K562 (cell line): ENCODE results near the gene FAM136A. TPM values are rescaled to one million over a fixed set of nuclear protein-coding genes. Genes with fewer than 3 reads are reported as not detected.

Experiments
- ATAC-seq: fragments of 200-7000 bp; cut with Tn5 transposase; 3 replicates; pipeline ENCODE4 v1.9.1; 2020; ENCODE audit warnings: moderate library complexity
- BruUV-seq: library from RNA; stranded (reverse); fragments of 400-500 nt; replicated peaks from 2 replicates; lab custom pipeline; 2021; lab: Mats Ljungman, UMichigan
- CTCF ChIA-PET: fragments of 300-600 bp; formaldehyde crosslinking; extraction: SDS; loops from one replicate; lab custom pipeline; 2021; ENCODE audit warnings: low intra/inter-chr PET ratio; lab: Yijun Ruan, JAX
- POLR2A ChIA-PET: fragments of 300-600, 350-650 bp; sonication (Branson Sonifier 250); formaldehyde crosslinking; extraction: SDS; loops from one replicate; lab custom pipeline; 2021; ENCODE audit warnings: antibody characterized with exemption, inconsistent platforms; lab: Yijun Ruan, JAX
- DNase-seq, 4 experiments: peaks; one replicate each; pipeline versions ENCODE4 v3.0.0 to v3.0.0-alpha.2; 2011 to 2018; ENCODE audit warnings: low spot score in 3 of 4, mixed read lengths in 3 of 4; ENCODE audit errors: extremely low read depth in 1 of 4
- FAIRE-seq: peaks from 2 replicates; lab custom pipeline; 2011; peaks lifted over from hg19 to GRCh38; lab: Jason Lieb, UNC
- H2AFZ ChIP-seq: 2 replicates; pipeline ENCODE4 v1.6.0; 2011; ENCODE audit warnings: low read depth, low read length, control low read depth, inconsistent platforms
- H3K27ac ChIP-seq: fragments of 200-600 bp; 3 replicates; pipeline ENCODE4 v1.8.0; 2011; ENCODE audit warnings: low read depth, mild to moderate bottlenecking, control low read depth, inconsistent platforms, low read length, moderate library complexity, mixed read lengths; ENCODE audit errors: extremely low read depth
- H3K27me3 ChIP-seq, 2 experiments: fragments of 300-600 bp in 1 of 2; 2 replicates in 1 of 2; 3 replicates in 1 of 2; pipeline versions ENCODE4 v1.6.0 to v1.8.0; 2011; ENCODE audit warnings: inconsistent platforms in 2 of 2, low read length in 2 of 2, mild to moderate bottlenecking in 1 of 2, mixed read lengths in 1 of 2, moderate library complexity in 1 of 2; ENCODE audit not compliant: control insufficient read depth in 2 of 2, insufficient read depth in 2 of 2
- H3K36me3 ChIP-seq: fragments of 300-600 bp; 3 replicates; pipeline ENCODE4 v1.8.0; 2011; ENCODE audit warnings: mild to moderate bottlenecking, low read length, inconsistent platforms; ENCODE audit not compliant: control insufficient read depth, insufficient read depth
- H3K4me1 ChIP-seq, 2 experiments: fragments of 200-600 bp in 1 of 2; replicated peaks in 1 of 2; 2 replicates in 1 of 2; 3 replicates in 1 of 2; pipeline versions ENCODE4 v1.5.1 to v1.8.0; 2011; ENCODE audit warnings: inconsistent platforms in 2 of 2, low read length in 2 of 2, mild to moderate bottlenecking in 1 of 2, mixed read lengths in 1 of 2, moderate library complexity in 1 of 2; ENCODE audit not compliant: control insufficient read depth in 2 of 2, insufficient read depth in 2 of 2
- H3K4me2 ChIP-seq: 2 replicates; pipeline ENCODE4 v1.6.1; 2011; ENCODE audit warnings: low read length, control low read depth, inconsistent platforms, mixed read lengths; ENCODE audit not compliant: insufficient read depth
- H3K4me3 ChIP-seq: fragments of 200-600 bp; sonication (generic), shearing (Covaris generic); 2 replicates; pipeline ENCODE4 v1.5.1; 2016; ENCODE audit warnings: control low read depth, inconsistent platforms
- H3K79me2 ChIP-seq: fragments of 200-600 bp; 3 replicates; pipeline ENCODE4 v1.8.0; 2011; ENCODE audit warnings: low read length, inconsistent platforms; ENCODE audit not compliant: control insufficient read depth, insufficient read depth
- H3K9ac ChIP-seq, 2 experiments: 2 replicates each; pipeline versions ENCODE4 v1.6.0 to v1.6.1; 2011; ENCODE audit warnings: low read depth in 2 of 2, low read length in 2 of 2, control low read depth in 1 of 2, inconsistent platforms in 1 of 2, mild to moderate bottlenecking in 1 of 2, mixed read lengths in 1 of 2; ENCODE audit not compliant: insufficient read depth in 1 of 2
- H3K9me1 ChIP-seq: one replicate; pipeline ENCODE4 v1.6.0; 2011; ENCODE audit warnings: inconsistent platforms, mild to moderate bottlenecking, low read length, moderate library complexity; ENCODE audit not compliant: control insufficient read depth, insufficient read depth
- H3K9me3 ChIP-seq: replicated peaks from 2 replicates; pipeline ENCODE4 v1.5.1; 2011; ENCODE audit warnings: low read depth, low read length, inconsistent platforms; ENCODE audit not compliant: control insufficient read depth, insufficient read depth
- H4K20me1 ChIP-seq: replicated peaks from 2 replicates; pipeline ENCODE4 v1.6.1; 2011; ENCODE audit warnings: low read length, inconsistent platforms, mixed read lengths; ENCODE audit not compliant: control insufficient read depth, insufficient read depth
- CBX1 ChIP-seq: sonication (generic); IDR thresholded peaks from 2 replicates; pipeline ENCODE4 v1.6.1; 2016; ENCODE audit warnings: antibody characterized with exemption, low read depth, mild to moderate bottlenecking
- FOXO4 ChIP-seq: fragments of 450-650 bp; formaldehyde crosslinking; IDR thresholded peaks from 2 replicates; pipeline ENCODE4 v1.4.0; 2020; ENCODE audit warnings: mild to moderate bottlenecking, moderate library complexity
- IRF1 ChIP-seq: sonication (generic); formaldehyde crosslinking; IDR thresholded peaks from 2 replicates; pipeline ENCODE4 v1.8.0; 2022; ENCODE audit warnings: missing genetic modification reagents, mild to moderate bottlenecking, borderline replicate concordance
- KDM1A ChIP-seq, 2 experiments: fragments of 450-650 bp; IDR thresholded peaks; 2 replicates each; pipeline ENCODE4 v1.6.1; 2016; ENCODE audit warnings: mild to moderate bottlenecking in 2 of 2
- LARP7 ChIP-seq: fragments of 450-650 bp; IDR thresholded peaks from 2 replicates; pipeline ENCODE4 v1.6.1; 2016
- MAFG ChIP-seq: fragments of 450-650 bp; conservative IDR thresholded peaks from 2 replicates; pipeline ENCODE4 v1.6.1; 2016; ENCODE audit warnings: missing genetic modification characterization, missing compliant biosample characterization
- MLLT1 ChIP-seq, 2 experiments: fragments of 450-650 bp; IDR thresholded peaks; 2 replicates each; pipeline ENCODE4 v1.6.1; 2016
- NFATC3 ChIP-seq: fragments of 450-650 bp; IDR thresholded peaks from 2 replicates; pipeline ENCODE4 v1.6.1; 2017; ENCODE audit warnings: mild to moderate bottlenecking
- NFIC ChIP-seq: fragments of 450-650 bp; IDR thresholded peaks from 2 replicates; pipeline ENCODE4 v1.6.1; 2017; ENCODE audit warnings: mild to moderate bottlenecking, inconsistent platforms
- RBM25 ChIP-seq: fragments of 200-400 bp; formaldehyde crosslinking; IDR thresholded peaks from 2 replicates; pipeline ENCODE4 v1.6.1; 2018; ENCODE audit warnings: low read length, low read depth, moderate library complexity; ENCODE audit not compliant: severe bottlenecking
- TCFL5 ChIP-seq: fragments of 250-450 bp; sonication (Bioruptor Pico); conservative IDR thresholded peaks from 2 replicates; pipeline ENCODE4 v1.6.1; 2021; ENCODE audit warnings: mild to moderate bottlenecking, moderate library complexity, matching md5 sums
- ZKSCAN1 ChIP-seq: fragments of 150-350 bp; IDR thresholded peaks from 2 replicates; pipeline ENCODE4 v1.6.1; 2016; ENCODE audit warnings: low read depth, low read length
- ZNF395 ChIP-seq: fragments of 200-800 bp; sonication (Bioruptor generic); IDR thresholded peaks from 2 replicates; pipeline ENCODE4 v1.6.1; 2017; ENCODE audit warnings: missing genetic modification characterization, missing compliant biosample characterization
- ZNF561 ChIP-seq: fragments of 450-650 bp; formaldehyde crosslinking; conservative IDR thresholded peaks from 2 replicates; pipeline ENCODE4 v1.4.0; 2020; ENCODE audit warnings: mild to moderate bottlenecking, moderate library complexity
- WGBS: fragments of 100-300 bp; shearing (Covaris generic); methylation state at CpG from one replicate; pipeline ENCODE4 v1.1.6; 2016; ENCODE audit warnings: low coverage, mixed read lengths; ENCODE audit not compliant: insufficient coverage; ENCODE audit errors: missing lambda C conversion rate; 5-methylcytosine and 5-hydroxymethylcytosine counted together
- in situ Hi-C: fragments of 300-500 bp; cut with MboI; formaldehyde crosslinking; loops from 4 replicates; pipeline ENCODE4 v1.15.0; 2018; ENCODE audit warnings: inconsistent platforms, mixed read lengths
- intact Hi-C: fragments of 100-400 bp; cut with micrococcal nuclease; formaldehyde crosslinking; loops from 2 replicates; pipeline ENCODE4 v1.14.2; 2022
- polyA plus RNA-seq, 8 experiments: library from polyadenylated mRNA; depleted of rRNA in 4 of 8; stranded (reverse) in 5 of 8; unstranded in 3 of 8; fragments of >200 nt; fragmentation: Nextera tagmentation in 2 of 8; fragmentation: Illumina TruSeq in 1 of 8; extraction: Ambion mirVana in 2 of 8; extraction: Trizol in 1 of 8; gene quantifications; 2 replicates each; pipeline versions ENCODE4 v1.2.1 to v1.2.3, GENCODE V29; 2011 to 2014; ENCODE audit warnings: inconsistent platforms in 1 of 8, missing spikeins in 1 of 8
- total RNA-seq, 7 experiments: library from RNA; depleted of rRNA in 6 of 7; stranded (reverse); fragments of >200 nt in 6 of 7; fragmentation: Illumina TruSeq in 2 of 7; extraction: Trizol in 2 of 7; gene quantifications; 2 replicates each; pipeline versions ENCODE4 v1.2.1 to v1.2.3, GENCODE V29; 2011 to 2021; ENCODE audit warnings: low replicate concordance in 1 of 7
- TF ChIP-seq, protein P1 (sequence below): sonication (generic); formaldehyde crosslinking; IDR thresholded peaks from 2 replicates; pipeline ENCODE4 v1.8.0; 2022; ENCODE audit warnings: missing genetic modification reagents, mild to moderate bottlenecking, moderate library complexity, borderline replicate concordance

Gene FAM136A
- total and polyA plus RNA-seq, 9 of the 15 experiments (the other 6 are each of a cell fraction or from before 2014, with no cell fraction given), result 89.0 to 151 (median 104) TPM

DNA sequence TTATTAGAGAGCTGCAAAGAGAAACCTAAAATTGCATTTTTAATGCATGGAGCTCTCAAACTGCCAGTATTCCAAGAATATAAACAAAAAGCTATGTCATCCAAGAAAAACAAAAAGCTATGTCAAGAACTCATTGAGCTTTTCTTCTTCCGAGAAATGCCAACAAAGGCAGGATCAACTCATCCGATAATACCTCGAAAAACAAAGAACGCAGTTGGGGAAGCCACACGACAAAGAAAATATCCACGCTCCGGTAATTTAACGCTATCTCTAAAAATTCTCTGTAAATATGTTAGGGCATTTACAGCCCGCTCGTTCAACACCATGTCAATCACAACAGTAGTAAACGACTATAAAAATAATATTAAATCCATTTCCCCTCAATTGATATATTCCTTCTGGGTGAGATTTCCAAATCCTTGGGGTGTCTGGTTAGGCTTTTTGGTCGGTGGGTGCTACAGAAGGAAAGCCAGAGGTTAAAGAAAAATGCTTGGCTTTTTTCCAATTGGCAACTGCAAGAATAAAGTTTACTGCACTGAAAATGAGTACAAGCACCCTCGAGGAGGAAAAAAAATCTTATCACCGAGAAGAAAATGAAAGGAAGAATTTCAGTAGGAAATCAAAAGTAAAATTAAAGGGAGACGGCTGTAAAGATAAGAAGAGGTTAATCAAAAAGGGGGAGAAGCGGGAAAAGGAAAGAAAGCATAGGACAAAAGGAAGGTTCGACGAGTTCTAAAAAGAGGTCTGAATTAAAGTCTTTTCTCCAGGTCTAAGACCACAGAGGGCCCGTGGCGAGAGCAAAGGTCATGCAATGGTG, 54.3 kb downstream of the FAM136A start:
- Histone ChIP-seq H4K20me1 (no peaks in the 10 kb centered on the region), H3K9me1 (no peaks in the 10 kb centered on the region), H3K79me2 (peaks cover 58% of the 10 kb centered on the region), H3K36me3 (peaks cover 5% of the 10 kb centered on the region; the same call in 2 of the 3 replicates), H3K4me3 (peak overlapping the region; percentile 78), H2AFZ (peak overlapping the region; percentile 91), H3K9ac (peak overlapping the region; percentile 98 to 99), H3K4me1 (peaks cover 21 to 28% of the 10 kb centered on the region in 2 experiments; a peak in 4 of 5 replicates), H3K9me3 (no peaks in the 10 kb centered on the region), H3K4me2 (peak overlapping the region; percentile 100), H3K27ac (peak overlapping the region; percentile 97), H3K27me3 (no peaks in the 10 kb centered on the region)
- 1% methylated on average over 20 of the region's 20 CpGs for WGBS
- BruUV-seq, result no TSS peak
- intact Hi-C loops, result loop anchor here (2.0 kb wide), 3 partner anchors 45 to 105 kb away; partner anchors contain the start of genes C2orf42 and SNRPG
- FAIRE-seq (no peak), ATAC-seq (no peak), DNase-seq (peak in 1 of 4 experiments; percentile 41)
- ChIA-PET CTCF (no interaction called here), POLR2A (interaction anchor here (0.6 to 2.6 kb wide), 14 partner anchors 10 to 694 kb away, joined by 3 to 17 read pairs (median 3); partner anchors contain the start of genes MXD1, PCYOX1 and SNRPG)
- in situ Hi-C loops, result no loop called here
- no peak for TF ChIP-seq MAFG (tag)
- 0 out of 4 replicates have a peak, but pooled peaks of 1 of the 2 experiments have one; percentile 11 for TF ChIP-seq KDM1A (IDR thresholded peaks at IDR 0.05)
- TF ChIP-seq ZKSCAN1, result no peak
- TF ChIP-seq IRF1 (CRISPR knock-in tag), result no peak
- TF ChIP-seq LARP7, result no peak
- no peak for TF ChIP-seq RBM25
- no peak for TF ChIP-seq FOXO4 (CRISPR knock-in tag)
- 0 out of 2 replicates have a peak, but pooled peaks have one; percentile 33 for TF ChIP-seq NFATC3
- TF ChIP-seq ZNF561 (CRISPR knock-in tag), result no peak
- peak; percentile 33 to 69; a peak in 3 of 4 replicates for TF ChIP-seq MLLT1 (IDR thresholded peaks at IDR 0.05)
- no peak for TF ChIP-seq TCFL5 (CRISPR knock-in tag)
- no peak for TF ChIP-seq CBX1
- no peak for TF ChIP-seq ZNF395
- TF ChIP-seq NFIC, result peak; percentile 87
- TF ChIP-seq, protein P1, sequence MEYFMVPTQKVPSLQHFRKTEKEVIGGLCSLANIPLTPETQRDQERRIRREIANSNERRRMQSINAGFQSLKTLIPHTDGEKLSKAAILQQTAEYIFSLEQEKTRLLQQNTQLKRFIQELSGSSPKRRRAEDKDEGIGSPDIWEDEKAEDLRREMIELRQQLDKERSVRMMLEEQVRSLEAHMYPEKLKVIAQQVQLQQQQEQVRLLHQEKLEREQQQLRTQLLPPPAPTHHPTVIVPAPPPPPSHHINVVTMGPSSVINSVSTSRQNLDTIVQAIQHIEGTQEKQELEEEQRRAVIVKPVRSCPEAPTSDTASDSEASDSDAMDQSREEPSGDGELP (CRISPR knock-in tag), result no peak
